ENCODE results near the gene AHNAK. TPM values are rescaled to one million over a fixed set of nuclear protein-coding genes. Genes with fewer than 3 reads are reported as not detected.

The AHNAK gene
- total RNA-seq, 2 experiments from 2014 or later, result 70.7 to 75.1 TPM

DNA sequence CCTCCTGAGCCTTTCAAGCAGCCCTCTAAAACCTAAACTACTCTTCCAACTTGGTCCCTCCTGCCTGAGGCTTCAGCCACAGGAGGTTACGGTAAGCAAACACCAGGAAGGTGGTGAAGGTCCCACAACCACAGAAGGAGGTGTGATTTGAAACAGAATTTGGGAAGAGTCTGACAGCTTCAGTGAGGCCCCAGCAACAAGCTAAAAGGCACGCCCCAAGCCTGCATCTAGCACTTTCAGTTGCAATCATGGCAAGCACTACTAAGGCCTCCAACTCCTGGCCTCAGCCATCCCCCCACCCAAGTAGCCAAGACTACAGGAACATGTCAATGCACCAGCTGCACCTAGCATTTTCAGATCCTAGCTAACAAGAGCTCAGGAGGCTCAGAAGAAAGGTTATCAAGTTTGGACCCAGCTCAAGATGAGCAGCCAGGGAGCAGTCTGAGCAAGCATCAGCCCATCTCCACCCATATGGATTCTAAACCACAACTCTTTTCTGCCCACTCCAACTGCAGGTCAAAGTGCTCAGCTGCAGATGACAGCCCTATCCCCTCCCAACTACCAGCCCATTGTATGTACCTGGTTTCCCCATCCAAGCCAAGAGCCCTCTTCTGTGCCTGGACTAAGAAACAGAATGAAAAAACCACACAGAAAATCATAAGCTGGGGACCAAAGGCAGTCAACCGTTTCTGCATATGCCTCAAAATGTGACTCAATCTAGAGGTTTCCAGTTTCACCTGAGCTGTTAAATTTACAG is 10.4 kb upstream of the AHNAK start:
- POLR2A ChIA-PET, result interaction anchor here (0.5 to 4.7 kb wide), 12 partner anchors 9 to 299 kb away, joined by 3 to 53 read pairs (median 4); partner anchors contain the start of genes AHNAK, C11orf98, CSKMT and EEF1G
- CTCF ChIA-PET, result interaction anchor here (0.7 to 7.2 kb wide), 7 partner anchors 13 to 133 kb away, joined by 3 to 69 read pairs (median 6); no protein-coding TSS in a partner anchor

DNA sequence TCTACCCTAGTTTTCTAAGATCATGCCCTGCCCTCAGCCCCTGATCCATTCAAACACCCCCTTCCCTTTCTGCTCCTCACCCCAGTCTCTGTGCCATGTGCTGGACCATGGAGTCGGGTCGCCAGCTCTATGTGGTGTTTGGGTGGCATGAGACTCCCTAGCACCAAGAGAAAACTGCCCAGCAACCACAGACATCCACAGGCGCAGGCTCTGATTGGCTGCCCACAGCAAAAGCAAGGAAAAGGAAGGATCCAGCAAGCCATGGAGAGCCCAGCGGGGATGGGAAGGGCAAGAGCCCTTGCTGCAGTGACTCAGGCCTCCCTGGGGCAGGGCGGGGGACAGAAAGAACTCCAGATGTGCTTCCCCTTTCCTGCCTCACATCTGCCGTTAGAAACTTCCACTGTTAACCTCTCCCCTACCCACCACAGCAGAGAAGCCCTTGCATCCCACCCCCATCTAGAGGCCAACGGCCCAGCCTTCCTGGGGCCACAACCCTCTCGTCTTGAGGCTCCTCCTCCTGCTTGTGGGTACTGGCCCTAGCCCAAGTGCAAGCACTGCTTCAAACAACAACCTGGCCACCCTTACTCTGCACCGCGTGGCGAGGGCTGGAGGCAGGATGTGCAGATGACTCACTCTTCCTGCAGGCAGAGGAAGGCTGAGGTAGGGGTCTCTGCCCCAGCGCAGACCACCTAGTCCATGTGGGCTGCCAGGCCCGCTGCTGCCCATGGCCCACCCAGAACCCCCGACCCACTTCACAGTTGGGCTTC is 9.7 kb upstream of the AHNAK start:
- POLR2A ChIA-PET, result interaction anchor here (0.6 to 4.7 kb wide), 10 partner anchors 9 to 285 kb away, joined by 3 to 53 read pairs (median 3); partner anchors contain the start of genes C11orf98 and CSKMT
- CTCF ChIA-PET, result interaction anchor here (1.7 to 7.2 kb wide), 4 partner anchors 12 to 132 kb away, joined by 7 to 69 read pairs (median 24); no protein-coding TSS in a partner anchor

DNA sequence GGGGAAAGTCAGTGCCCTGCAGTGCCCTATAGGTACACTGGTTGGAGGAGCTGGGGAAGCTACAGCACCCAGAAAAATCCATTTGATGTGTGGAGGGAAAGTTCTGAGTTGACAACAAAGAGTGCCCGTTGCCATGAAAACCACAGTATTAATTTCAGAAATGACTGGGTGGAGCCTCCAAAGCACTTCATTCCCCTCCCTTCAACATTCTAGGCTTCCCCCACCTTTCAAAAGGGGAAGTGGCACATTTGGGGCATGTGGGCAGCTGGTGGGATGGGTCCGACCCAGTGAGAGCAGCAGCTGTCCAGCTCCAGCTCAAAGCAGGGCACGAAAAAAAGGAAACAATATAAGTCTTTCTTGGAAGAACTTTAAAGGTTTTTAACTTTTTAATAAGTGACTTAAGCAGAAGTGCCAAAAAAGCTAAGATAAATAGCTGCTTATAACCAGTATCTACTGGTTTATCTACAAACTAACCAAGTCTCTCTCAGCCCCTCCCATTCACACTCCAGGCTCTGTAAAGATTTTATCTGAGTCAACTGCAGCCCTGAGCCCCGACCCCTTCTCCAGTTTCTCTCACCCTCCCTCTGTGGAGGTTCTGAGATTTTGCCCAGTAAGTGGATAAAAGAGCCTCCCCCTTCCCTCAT is 9.0 kb upstream of the AHNAK start:
- POLR2A ChIA-PET, result interaction anchor here (0.6 to 4.7 kb wide), 7 partner anchors 8 to 231 kb away, joined by 3 to 53 read pairs (median 3); no protein-coding TSS in a partner anchor
- CTCF ChIA-PET, result interaction anchor here (0.9 to 7.2 kb wide), 5 partner anchors 8 to 131 kb away, joined by 3 to 69 read pairs (median 5); partner anchors contain the start of genes AHNAK and TUT1

DNA sequence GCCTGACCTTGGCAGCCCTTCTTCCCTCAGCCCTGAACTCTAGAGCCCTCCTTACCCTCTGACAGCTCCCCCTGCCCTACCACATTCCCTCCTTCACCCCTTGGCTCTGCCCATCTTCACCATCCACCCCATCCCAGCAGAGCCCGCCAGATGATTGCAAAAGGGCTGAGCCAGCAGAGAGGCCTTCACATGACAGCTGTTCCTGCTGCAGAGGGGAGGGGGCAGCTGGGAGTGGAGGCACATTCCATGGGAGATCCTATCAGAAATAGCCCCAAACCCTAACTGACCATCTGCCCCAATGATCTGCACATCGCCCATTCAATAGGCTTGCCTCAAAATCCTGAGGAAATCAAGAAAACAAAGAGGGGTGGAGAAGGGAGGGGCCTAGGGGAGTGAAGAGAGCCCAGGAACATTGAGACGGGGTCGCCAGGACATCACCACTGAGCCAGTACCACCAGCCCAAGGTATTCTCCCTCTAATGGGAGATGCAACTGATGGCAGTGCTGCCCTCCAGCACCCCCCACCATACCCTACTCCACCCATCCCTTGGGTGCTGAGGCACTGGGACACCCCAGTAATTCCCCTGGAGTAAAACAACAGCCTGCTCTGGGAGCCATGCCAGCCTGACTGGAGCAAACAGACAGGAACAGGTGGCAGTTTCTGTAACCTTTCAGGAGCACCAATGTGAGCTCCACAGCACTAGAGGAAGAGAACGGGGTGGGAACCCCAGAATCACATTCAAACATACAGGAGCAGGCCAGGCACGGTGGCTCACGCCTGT is 8.0 kb upstream of the AHNAK start:
- CTCF ChIA-PET, result interaction anchor here (0.6 to 7.2 kb wide), 8 partner anchors 7 to 1634 kb away, joined by 3 to 69 read pairs (median 4); partner anchors contain the start of genes AHNAK and TUT1
- POLR2A ChIA-PET, result interaction anchor here (0.7 to 4.7 kb wide), 4 partner anchors 10 to 117 kb away, joined by 3 to 53 read pairs (median 5); partner anchors contain the start of genes LBHD1 and UQCC3

DNA sequence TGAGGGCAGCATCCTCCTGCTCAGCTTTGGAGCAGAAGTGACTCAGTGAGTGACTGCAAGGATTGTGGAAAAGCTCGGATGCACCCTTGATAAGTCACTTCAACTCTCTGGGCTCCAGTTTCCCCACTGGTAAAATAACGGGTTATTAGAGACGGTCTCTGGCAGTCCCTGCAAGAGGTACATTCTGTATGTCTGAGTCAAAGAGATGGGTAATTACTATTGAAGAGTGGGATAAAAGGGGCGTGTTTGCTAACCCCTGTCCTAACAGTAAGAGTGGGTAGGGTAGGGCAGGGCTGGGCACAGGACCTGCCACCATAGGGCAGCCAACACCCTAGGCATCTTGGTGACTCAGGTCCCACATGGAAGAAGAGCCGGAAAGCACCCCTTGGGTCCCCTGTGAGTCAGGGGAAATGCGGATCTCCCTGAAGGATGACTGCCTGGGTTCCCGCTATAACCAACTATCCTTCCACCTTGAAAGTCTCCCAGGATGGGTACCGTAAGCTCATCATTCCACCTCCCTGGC is 7.3 kb upstream of the AHNAK start:
- ChIA-PET CTCF (interaction anchor here (0.6 to 4.0 kb wide), 4 partner anchors 9 to 1635 kb away, joined by 3 to 37 read pairs (median 6); no protein-coding TSS in a partner anchor), POLR2A (interaction anchor here (1.4 kb wide), 1 partner anchor 118 kb away, joined by 4 read pairs; the partner anchor contains the start of genes LBHD1 and UQCC3)

DNA sequence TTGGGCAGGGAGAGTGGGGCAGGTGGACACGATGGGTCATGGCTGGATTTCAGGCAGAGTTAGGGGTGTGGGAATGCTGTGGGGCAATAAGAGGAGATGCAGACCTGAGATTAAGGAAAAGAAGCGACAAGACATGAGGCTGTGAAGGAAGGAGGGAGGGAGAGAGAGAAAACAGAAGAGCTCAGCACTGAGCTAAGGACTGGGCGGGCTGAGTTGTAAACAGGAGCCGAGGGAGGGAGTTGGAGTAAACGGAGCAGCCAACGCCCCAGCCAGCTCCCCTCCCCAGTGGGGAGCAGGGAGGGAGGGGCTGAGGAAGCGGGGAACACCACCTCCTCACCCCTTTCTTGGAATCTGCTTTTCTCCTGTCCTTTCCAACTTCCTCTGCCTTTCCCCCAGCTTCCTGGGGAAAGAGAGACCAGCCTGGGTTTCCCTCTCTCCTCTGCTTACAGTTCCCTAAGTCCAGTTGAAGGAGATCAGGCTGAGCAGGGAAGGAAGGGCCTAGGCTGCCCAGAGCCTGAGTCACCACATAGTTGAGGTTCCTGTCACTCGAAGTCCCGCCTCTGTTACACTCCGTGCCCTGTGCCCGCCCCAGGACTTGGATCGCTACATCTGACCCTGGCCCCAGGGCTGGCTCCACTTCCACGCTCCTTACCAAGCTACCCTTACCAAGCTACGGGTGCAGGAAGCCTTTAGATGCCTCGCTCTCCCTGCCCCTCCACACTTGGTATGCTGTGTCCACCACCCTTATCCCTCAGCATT is 6.7 kb upstream of the AHNAK start:
- CTCF ChIA-PET, result interaction anchor here (1.0 to 4.0 kb wide), 4 partner anchors 10 to 128 kb away, joined by 3 to 37 read pairs (median 6); no protein-coding TSS in a partner anchor
- POLR2A ChIA-PET, result interaction anchor here (0.7 to 2.3 kb wide), 3 partner anchors 10 to 119 kb away, joined by 3 to 14 read pairs (median 4); partner anchors contain the start of genes LBHD1 and UQCC3

DNA sequence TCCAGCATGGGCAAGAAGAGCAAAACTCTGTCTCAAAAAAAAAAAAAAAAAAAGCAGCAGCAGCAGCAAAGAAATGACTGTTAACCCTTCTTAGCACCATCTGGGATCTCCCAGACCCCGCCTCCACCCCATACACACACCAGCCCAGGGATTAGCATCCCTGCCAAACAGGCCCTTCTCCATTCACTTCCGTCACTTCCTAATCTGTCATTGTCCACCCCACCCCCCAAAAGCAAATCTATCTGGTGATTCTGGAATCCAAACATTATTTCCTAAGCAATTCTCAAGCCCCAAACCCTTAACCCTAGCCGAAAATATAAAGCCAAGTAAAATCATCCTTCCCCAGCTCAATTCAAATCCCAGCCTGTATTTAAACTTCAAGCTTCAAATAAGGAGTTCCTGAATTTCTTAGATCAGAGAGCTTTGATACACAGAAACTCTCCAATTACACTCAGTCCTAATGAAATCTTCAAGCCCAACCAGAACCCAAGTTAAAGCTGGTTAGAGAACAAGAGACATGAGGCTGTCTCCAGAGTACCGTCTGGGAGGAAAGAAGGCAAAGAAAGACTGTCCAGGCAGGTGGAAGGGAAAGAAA is 6.0 kb upstream of the AHNAK start:
- CTCF ChIA-PET, result interaction anchor here (0.7 to 4.0 kb wide), 6 partner anchors 9 to 292 kb away, joined by 3 to 37 read pairs (median 8); no protein-coding TSS in a partner anchor
- POLR2A ChIA-PET, result interaction anchor here (0.6 to 2.3 kb wide), 4 partner anchors 9 to 160 kb away, joined by 3 to 14 read pairs (median 4); partner anchors contain the start of genes LBHD1 and UQCC3

DNA sequence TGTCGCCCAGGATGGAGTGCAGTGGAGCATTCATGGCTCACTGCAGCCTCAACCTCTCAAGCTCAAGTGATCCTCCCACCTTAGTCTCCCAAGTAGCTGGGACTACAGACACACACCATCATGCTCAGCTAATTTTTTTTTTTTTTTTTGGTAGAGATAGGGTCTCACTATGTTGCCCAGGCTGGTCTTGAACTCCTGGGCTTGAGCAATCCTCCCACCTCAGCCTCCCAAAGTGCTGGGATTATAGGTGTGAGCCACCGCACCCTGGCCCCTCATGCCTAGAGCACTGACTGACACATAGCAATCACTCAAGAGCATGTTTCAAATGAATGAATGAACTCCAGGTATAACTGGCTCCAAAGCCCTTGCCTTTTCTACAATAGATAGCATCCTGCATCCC is 3.9 kb upstream of the AHNAK start:
- ChIA-PET POLR2A (interaction anchor here (1.3 kb wide), 1 partner anchor 23 kb away, joined by 3 read pairs; the partner anchor contains the start of gene EEF1G), CTCF (interaction anchor here (0.6 to 4.0 kb wide), 5 partner anchors 7 to 193 kb away, joined by 3 to 37 read pairs (median 12); no protein-coding TSS in a partner anchor)

DNA sequence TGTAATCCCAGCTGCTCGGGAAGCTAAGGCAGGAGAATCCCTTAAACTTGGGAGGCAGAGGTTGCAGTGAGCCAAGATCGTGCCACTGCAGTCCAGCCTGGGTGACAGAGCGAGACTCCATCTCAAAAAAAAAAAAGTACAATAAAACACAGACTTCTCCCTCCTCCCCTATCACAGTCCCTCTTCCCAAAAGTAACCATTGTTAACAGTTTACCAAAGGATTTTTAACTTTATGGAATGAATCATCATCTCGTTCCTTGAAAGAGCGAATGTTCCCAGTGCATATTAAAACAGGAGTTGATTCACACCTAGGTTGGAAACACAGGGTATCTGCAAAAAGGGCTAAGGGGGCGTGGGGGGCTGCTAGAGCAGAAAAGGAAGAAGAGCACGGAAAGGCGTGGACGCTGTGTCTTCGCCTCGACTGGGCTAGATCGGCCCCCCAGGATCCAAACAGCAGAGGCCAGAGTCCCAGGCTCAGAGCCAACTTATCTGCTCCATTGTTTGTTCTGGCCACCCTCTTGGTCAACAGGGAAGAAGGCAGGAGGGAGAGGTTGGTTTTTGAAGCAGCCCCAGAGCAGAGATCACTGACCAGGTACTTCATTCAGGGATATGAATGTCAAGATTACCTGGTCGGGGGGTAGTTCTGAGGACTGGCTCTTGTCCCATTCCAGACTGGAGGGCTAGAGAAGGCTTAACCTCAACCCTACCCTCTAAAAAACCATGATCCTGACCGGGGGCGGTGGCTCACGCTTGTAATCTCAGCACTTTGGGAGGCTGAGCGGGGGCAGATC is 2.1 kb upstream of the AHNAK start:
- ChIA-PET POLR2A (no interaction called here), CTCF (interaction anchor here (1.0 to 1.5 kb wide), 2 partner anchors 121 to 124 kb away, joined by 4 to 5 read pairs; no protein-coding TSS in a partner anchor)

DNA sequence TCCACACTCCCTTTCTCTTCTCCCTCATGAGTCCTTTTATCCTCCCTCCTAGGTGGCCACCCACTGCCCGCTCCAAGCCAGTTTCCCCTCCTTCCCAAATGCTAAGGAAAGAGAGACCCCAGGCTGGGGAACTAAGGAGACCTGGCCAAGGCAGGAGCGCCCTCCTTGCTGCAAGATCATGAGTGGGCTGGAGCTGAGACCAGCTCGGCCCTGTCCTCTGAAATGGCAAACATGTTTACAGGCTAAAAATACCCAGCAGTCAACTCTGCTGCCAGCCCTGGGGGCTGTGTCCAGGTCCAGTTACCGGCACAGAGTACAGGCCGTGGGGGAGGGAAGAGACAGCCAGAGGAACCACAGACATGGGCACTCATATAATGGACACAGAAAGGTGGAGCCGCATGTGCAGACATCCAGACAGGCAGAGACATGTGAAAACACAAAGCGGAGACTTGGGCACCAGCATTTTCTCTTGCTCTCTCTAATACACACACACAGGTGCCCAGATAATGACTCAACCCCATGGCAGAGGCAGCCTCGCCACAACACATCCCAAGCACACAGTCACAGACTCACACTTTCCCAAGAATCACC is 1.2 kb upstream of the AHNAK start:
- ChIA-PET CTCF (interaction anchor here (1.0 kb wide), 2 partner anchors 7 to 123 kb away, joined by 3 to 5 read pairs; no protein-coding TSS in a partner anchor), POLR2A (interaction anchor here (1.4 kb wide), 1 partner anchor 10 kb away, joined by 6 read pairs; no protein-coding TSS in a partner anchor)

DNA sequence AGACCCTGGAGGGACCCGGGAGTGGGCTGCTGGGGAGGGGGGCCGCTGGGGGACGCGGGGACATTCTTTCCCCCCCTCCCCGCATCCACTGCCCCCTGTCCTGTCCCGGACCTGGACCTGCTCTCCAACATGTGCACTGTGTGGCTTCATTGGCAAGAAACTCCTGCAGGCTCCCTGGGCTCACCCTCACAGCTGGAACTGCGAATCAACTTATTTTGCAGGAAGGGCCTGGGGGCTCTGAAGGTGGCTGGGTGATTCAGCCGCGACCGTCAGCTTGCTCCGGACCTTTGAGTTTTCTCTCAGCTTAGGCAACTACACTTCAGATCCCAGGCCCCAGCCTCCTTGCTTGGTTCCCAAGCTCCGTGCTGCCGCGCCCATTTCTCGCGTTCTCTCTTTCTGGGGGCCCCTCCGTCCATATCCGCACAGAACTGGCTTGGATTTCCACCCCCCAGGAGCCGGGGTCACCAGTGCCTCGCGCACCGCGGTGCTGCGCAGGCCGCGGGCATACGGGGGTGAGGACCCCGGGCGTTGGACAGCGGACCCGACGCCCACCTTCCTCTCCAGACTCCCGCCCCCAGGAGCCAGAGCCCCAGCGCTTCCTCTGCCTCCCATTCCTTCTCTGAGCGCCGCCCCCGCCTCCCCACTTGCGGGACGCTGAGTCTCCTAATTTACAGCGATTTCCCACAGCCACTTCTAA is 471 bp upstream of the AHNAK start:
- CTCF ChIA-PET, result interaction anchor here (1.0 to 1.2 kb wide), 3 partner anchors 8 to 146 kb away, joined by 3 to 8 read pairs (median 3); no protein-coding TSS in a partner anchor
- POLR2A ChIA-PET, result interaction anchor here (0.5 to 1.4 kb wide), 3 partner anchors 9 to 226 kb away, joined by 3 to 6 read pairs (median 3); no protein-coding TSS in a partner anchor

DNA sequence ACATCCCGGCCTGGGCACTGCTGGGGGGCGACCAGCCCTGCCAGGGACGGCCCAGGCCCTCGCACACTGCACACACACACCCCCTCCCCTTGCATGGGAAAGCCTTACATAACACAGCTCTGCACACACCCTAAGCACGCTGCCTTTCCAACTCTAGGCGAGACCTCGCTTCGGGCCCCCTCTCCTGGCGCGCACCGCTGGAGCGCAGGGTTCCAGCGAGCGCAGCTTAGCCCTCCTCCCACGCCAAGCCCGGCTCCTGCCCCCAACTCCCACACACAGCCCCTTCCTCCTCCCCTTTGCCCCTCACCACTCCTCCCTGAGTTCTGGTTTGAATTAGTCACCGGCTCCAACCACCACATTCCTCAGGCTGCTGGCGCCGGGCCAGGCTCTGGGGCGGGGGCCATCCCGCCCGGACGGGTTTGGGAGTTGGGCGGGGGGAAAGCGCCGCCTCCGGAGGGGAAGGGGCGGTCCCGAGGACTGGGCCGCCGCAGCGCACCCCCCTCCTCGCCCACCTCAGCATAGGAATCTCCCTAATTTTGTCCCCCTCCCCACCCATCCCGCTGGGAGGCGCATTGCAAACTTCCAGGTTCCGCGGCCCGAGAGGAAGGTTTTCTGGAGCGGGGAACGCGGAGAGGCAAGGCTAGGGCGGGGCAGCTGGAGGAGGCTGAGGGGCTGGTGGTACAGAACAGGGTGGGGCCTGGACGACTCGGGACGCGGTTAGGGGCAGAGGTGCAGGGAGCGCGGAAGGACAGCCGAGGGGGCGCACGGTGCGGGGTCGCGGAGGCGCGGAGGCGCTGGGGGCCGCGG is 966 bp downstream of the AHNAK start:
- ChIA-PET POLR2A (interaction anchor here (1.4 to 3.7 kb wide), 3 partner anchors 11 to 144 kb away, joined by 4 to 53 read pairs (median 6); partner anchors contain the start of gene TUT1), CTCF (interaction anchor here (0.6 to 4.2 kb wide), 3 partner anchors 13 to 121 kb away, joined by 3 to 69 read pairs (median 62); no protein-coding TSS in a partner anchor)

All from activated CD8-positive, alpha-beta memory T cell treated with anti-CD3 and anti-CD28 coated beads for 36 hours (primary cell).